HTR-8/SVneo (cell line): ENCODE results near the gene NEK6.

Experiments used
- DNase-seq: peaks from one replicate; pipeline ENCODE4 v3.0.0; 2011; ENCODE audit warnings: low spot score, mixed read lengths; ENCODE audit not compliant: insufficient read length
- FAIRE-seq: peaks from 2 replicates; lab custom pipeline; 2011; peaks lifted over from hg19 to GRCh38; lab: Jason Lieb, UNC

The NEK6 gene

DNA sequence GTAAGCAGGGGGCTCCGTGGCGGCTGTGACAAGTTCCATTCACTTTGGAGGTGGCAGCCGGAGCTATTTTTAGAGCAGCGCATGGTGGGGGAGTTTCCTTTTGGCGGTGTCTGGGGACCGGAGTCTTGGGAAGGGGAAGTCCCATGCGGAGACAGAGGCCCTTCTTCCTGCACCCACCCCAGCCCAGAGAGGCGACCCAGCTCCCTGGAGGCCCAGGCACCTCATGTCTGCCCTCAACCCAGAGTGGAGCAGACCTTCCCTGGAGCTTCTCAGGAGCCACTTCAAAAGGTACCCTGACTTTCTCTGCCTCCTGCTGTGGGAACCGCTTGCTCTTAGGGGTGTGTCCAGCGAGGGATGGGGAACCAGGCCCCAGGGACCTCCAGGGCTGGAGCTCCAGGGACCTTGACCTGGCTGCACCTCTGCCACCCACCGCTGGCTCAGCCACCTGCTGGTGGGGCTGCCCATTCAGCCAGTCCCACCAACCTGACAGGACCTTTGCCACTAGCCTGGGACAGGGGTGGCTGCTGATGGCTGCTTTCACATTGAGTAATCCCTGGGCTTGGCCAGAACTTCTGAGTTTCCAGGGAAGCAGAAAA is 34.1 kb downstream of the NEK6 start:
- FAIRE-seq (no peak), DNase-seq (no peak)

- DNase-seq (no peak), FAIRE-seq (no peak)
These were observed 35.2 kb downstream of the NEK6 start for GRCh38 chr9:124292696-124293593.

DNA sequence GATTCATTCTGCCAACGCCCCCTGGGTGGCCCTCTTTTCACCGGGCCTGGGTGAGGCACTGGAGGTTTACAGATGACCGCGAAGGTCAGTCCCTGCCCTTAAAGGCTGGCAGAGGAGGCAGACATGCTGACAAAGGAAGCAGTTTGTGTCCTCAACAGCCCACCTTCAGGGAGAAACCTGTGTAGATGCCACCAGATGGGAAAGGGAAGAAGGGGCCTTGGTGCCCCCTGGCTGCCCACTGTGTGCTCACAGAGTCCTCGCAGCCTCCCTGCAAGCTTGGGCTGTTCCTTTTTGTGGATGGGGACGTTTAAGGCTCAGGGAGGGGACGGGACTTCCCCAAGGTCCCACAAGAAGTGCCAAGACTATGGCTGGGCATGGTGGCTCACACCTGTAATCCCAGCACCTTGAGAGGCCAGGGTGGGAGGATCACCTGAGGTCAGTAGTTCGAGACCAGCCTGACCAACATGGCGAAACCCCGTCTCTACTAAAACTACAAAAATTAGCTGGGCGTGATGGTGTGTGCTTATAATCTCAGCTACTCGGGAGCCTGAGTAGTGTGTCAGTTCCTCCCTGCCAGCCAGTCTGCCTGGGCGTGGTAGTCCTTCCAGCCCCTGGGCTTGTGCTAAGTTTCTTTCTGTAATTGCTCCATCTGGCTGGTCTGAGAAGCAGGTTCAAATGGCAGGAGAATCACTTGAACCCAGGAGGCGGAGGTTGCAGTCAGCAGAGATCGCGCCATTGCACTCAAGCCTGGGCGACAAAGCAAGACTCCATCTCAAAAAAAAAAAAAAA is 36.2 kb downstream of the NEK6 start:
- DNase-seq (no peak), FAIRE-seq (no peak)

- FAIRE-seq = no peak
- no peak for DNase-seq
These were observed 37.5 kb downstream of the NEK6 start for GRCh38 chr9:124295159-124295794.

DNA sequence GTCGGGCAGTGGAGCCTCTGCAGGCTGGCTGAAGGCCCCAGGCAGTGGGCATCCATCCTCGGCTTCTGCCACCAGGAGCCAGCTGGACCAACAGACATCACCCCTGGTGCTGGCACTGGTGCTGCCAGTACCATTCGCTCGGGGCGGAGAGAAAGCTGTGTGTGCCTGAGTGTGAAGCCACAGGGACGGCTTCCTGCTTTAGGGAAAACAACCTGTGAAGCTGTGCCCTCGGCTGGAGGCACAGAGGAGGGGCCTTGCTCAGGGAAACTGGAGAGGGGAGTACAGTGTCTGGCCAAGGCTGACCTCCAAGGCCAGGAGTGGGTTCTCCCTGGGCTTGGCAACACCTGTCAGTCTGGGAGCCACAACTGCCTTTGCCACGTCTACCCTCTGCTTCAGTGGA is 38.3 kb downstream of the NEK6 start:
- DNase-seq = no peak
- FAIRE-seq = no peak

GRCh38 chr9:124296796-124297550 is 39.2 kb downstream of the NEK6 start:
- FAIRE-seq = no peak
- DNase-seq = no peak

- no peak for FAIRE-seq
These were observed 39.8 kb downstream of the NEK6 start for GRCh38 chr9:124297551-124297901.

GRCh38 chr9:124297915-124298645 is 40.3 kb downstream of the NEK6 start:
- DNase-seq = no peak
- FAIRE-seq = no peak

More at GRCh38 chr9:124297551-124297901, 39.8 kb downstream of the NEK6 start:
- DNase-seq = peak; percentile 87

- FAIRE-seq (no peak), DNase-seq (no peak)
These were observed 41.0 kb downstream of the NEK6 start for GRCh38 chr9:124298646-124299235.

GRCh38 chr9:124299515-124300090 is 41.9 kb downstream of the NEK6 start:
- FAIRE-seq = no peak
- no peak for DNase-seq

DNA sequence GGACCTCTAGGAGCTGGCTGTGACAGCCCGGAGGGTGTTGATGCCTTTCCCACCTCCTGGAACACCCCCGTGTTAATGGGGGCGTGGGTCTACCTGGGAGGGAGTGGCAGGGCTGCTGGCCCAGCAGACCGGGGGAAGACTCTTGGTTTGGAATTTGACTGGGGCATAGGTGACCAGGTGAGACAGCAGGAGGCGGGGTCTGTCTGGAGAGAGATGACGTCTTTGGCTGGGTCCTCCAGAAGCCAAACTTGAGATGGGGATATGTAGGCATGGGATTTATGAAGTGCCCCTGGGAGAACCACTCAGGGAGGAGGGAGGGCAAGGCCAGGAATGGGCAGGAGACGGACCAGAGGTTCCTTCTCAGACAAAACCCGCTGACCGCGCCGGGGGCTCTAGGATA is 42.6 kb downstream of the NEK6 start:
- FAIRE-seq (no peak), DNase-seq (no peak)

DNA sequence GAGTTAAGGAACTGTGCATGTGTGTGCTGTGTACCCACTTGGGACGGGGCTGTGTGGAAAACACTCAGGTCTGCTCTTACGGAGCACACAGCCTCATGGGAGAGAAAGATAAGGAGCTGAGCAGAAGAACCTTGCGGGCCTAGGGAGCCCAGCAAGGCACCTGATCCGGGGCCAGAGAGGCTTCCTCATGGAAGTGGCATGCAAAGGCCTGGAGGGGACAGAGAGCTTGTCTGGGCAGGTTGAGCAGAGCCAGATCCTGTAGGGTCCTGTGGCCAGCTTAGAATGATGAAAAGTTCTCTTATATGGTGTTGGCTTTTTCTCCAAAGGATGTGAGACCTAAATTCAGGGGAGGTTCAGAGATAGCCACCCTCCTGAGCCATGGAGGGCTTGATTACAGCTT is 45.2 kb downstream of the NEK6 start:
- DNase-seq = no peak
- no peak for FAIRE-seq

DNA sequence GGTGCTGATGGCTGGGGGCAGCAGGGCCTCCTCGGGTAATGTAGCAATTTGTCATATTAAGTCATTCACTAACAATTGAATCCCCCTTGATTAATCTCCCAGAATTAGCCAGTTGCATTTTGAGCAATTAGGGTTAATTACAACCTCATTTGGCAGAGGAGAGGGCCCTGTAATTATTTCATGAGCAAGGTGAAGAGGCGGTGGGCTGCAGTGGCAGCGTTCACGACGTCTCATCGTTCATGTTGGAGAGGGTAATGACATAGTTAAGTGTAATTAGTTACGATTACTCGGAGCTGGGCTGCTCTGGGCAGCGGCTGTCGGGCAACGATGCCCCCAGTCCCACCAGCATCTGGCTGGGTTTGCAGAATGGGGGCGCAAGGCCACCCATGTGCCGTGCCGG is 46.0 kb downstream of the NEK6 start:
- DNase-seq = no peak

GRCh38 chr9:124304285-124304684 is 46.5 kb downstream of the NEK6 start:
- DNase-seq (no peak), FAIRE-seq (no peak)

More for the DNA sequence above, 46.0 kb downstream of the NEK6 start:
- no peak for FAIRE-seq

DNA sequence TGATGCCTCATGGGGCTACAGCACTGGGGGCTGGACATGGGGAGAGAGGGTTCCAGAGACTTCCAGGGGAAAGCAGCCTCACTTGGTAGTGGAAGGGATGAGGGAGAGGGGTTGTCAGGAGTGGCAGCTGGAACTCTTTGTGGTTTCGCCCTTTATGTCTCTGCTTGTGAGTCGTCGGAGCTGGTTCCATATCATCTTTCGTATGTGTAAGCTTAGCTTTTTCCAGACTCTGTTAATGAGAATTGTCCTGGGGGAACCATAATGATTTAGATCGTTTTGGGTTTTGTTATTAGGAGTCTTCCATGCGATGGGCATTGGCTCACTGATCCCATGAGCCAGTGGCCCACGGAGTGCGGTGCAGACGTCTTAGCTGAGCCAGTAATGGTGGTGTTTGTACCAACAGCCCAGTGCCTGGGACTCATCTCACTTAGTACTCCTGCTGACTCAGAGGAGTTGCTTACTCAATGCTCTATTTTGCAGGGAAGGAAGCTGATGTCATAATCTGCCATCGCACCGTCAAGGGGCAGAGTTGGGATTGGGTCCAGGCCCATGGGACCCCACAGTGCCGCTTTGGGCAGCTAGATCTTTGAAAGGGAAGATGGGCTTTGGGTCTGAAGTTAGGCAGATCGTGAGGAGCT is 48.5 kb downstream of the NEK6 start:
- FAIRE-seq = no peak

DNA sequence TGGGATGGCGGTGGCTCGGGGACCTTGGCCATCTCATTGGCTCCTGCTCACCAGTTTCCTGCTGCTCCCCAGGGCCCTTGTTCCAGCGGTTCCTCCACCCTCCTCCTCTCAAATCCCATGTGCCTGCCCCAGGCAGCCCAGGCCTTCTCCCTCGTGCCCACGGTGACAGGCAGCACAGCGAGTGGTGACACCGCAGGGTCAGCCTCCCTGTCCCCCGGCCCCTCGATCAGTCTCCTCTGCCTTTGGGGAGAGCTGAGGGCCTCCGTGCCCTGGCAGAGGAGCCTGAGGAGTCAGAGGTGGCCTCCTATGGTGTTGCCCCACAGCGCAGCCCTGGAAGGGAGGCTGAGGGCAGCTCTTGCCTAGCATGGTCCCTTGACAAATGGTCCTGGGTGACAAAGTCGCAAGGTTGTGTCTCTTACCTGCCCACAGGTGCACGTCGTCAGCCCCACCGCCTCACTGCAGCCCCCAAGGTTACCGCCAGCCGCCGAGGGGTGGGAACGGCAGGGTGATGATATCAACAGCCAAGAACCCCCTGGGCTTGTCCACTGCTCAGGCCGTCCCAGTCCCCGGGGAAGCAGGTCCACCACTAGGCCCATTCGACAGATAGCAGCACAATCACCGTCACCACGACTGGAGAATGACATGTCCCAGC is 49.8 kb downstream of the NEK6 start:
- no peak for DNase-seq
- FAIRE-seq = no peak

More for the DNA sequence above, 48.5 kb downstream of the NEK6 start:
- DNase-seq = peak; percentile 51
